HCT116 (cell line): ENCODE measurements around the gene GPR39.

Source experiments
- CTCF ChIP-seq, 3 experiments: fragments of 200-600 bp in 1 of 3; sonication (generic) in 1 of 3; IDR thresholded peaks in 2 of 3; conservative IDR thresholded peaks in 1 of 3; 2 replicates each; pipeline ENCODE4 v1.5.1; 2012 to 2017; ENCODE audit warnings: low read depth in 2 of 3, low read length in 2 of 3, antibody characterized with exemption in 1 of 3, borderline replicate concordance in 1 of 3, control low read depth in 1 of 3, mild to moderate bottlenecking in 1 of 3, mixed read lengths in 1 of 3, mixed run types in 1 of 3, moderate library complexity in 1 of 3; ENCODE audit not compliant: insufficient read depth in 1 of 3
- EZH2 ChIP-seq: fragments of 200-600 bp; sonication (generic); IDR thresholded peaks from 2 replicates; pipeline ENCODE4 v1.6.1; 2017; ENCODE audit warnings: antibody characterized with exemption, mixed run types
- MAX ChIP-seq: IDR thresholded peaks from 2 replicates; pipeline ENCODE4 v1.6.1; 2012
- POLR2AphosphoS5 ChIP-seq: IDR thresholded peaks from 2 replicates; pipeline ENCODE4 v1.6.1; 2011; ENCODE audit warnings: mild to moderate bottlenecking, low read depth, low read length, moderate library complexity
- REST ChIP-seq: IDR thresholded peaks from 2 replicates; pipeline ENCODE4 v1.6.1; 2012; ENCODE audit warnings: low read depth
- ZBTB33 ChIP-seq: IDR thresholded peaks from 2 replicates; pipeline ENCODE4 v1.6.1; 2011; ENCODE audit warnings: mild to moderate bottlenecking, low read length, moderate library complexity; ENCODE audit not compliant: insufficient replicate concordance; ENCODE audit errors: extremely low read depth
- ZFX ChIP-seq: fragments of 450-650 bp; IDR thresholded peaks from 2 replicates; pipeline ENCODE4 v1.6.1; 2017

GRCh38 chr2:132652474-132652873 is 235.9 kb downstream of the GPR39 start:
- TF ChIP-seq EZH2, result no peak
- no peak for TF ChIP-seq CTCF (IDR thresholded peaks at IDR 0.05 in 2 of 3, conservative IDR thresholded peaks at IDR 0.05 in 1 of 3; ENCODE audit: borderline replicate concordance in 1 of 3, insufficient read depth in 1 of 3, low read depth in 2 of 3, low read length in 2 of 3)
- TF ChIP-seq POLR2AphosphoS5, result no peak
- TF ChIP-seq MAX, result no peak
- TF ChIP-seq ZBTB33, result no peak
- no peak for TF ChIP-seq REST
- TF ChIP-seq ZFX, result no peak
